Stomach (tissue), 9 donors: ENCODE data around the gene LTBP4. TPM values are rescaled to one million over a fixed set of nuclear protein-coding genes. Genes with fewer than 3 reads are reported as not detected.
A peak's percentile ranks its signal among the peaks of the same experiment; 100 is the strongest.
"Not testable (repeated sequence)": the region's sequence is repeated elsewhere in the genome, so short reads cannot be mapped to it uniquely, and the experiment has no call there.

Source experiments
- DNase-seq, 2 donors: peaks; one replicate each; pipeline versions ENCODE4 v3.0.0 to v3.0.0-alpha.2; 2013 to 2019
- H3K27ac ChIP-seq, 5 donors: fragments of 200-600 bp in 4 of 5; sonication (generic) in 4 of 5; one replicate each; pipeline ENCODE4 v1.5.1; 2013 to 2019; ENCODE audit warnings: mild to moderate bottlenecking in 1 of 5, moderate library complexity in 1 of 5
- H3K27me3 ChIP-seq, 3 donors: fragments of 200-600 bp; sonication (generic); one replicate each; pipeline ENCODE4 v1.5.1; 2017 to 2019; ENCODE audit warnings: mixed run types in 1 of 3
- H3K36me3 ChIP-seq, 4 donors: fragments of 200-600 bp; sonication (generic); 1 replicate in 3 of 4; 2 replicates in 1 of 4; pipeline ENCODE4 v1.5.1; 2016 to 2019
- H3K4me1 ChIP-seq, 4 donors: fragments of 200-600 bp; sonication (generic); one replicate each; pipeline ENCODE4 v1.5.1; 2016 to 2019
- H3K4me3 ChIP-seq, 4 donors: fragments of 200-600 bp; sonication (generic) in 3 of 4; one replicate each; pipeline ENCODE4 v1.5.1; 2016 to 2019; ENCODE audit warnings: mild to moderate bottlenecking in 1 of 4
- H3K9me3 ChIP-seq, 4 donors: fragments of 200-600 bp; sonication (generic); one replicate each; pipeline ENCODE4 v1.5.1; 2016 to 2019
- CTCF ChIP-seq, 7 experiments: fragments of 450-650 bp in 4 of 7; fragments of 200-600 bp in 3 of 7; sonication (generic) in 3 of 7; IDR thresholded peaks; one replicate each; pipeline ENCODE4 v1.5.1; 2016 to 2019; ENCODE audit warnings: antibody characterized with exemption in 7 of 7, control low read depth in 2 of 7, mild to moderate bottlenecking in 1 of 7
- EP300 ChIP-seq: sonication (generic); formaldehyde crosslinking; IDR thresholded peaks from one replicate; pipeline ENCODE4 v1.6.1; 2017; ENCODE audit warnings: antibody characterized with exemption
- POLR2A ChIP-seq, 4 donors: fragments of 450-650 bp; IDR thresholded peaks; one replicate each; pipeline ENCODE4 v1.6.1; 2016; ENCODE audit warnings: antibody characterized with exemption in 4 of 4, control low read depth in 2 of 4, mild to moderate bottlenecking in 1 of 4, moderate library complexity in 1 of 4
- POLR2AphosphoS5 ChIP-seq, 3 donors: sonication (generic); formaldehyde crosslinking; IDR thresholded peaks; one replicate each; pipeline ENCODE4 v1.6.1; 2016; ENCODE audit warnings: antibody characterized with exemption in 3 of 3
- WGBS, 5 donors: extraction: QIAGEN DNeasy Blood & Tissue Kit in 3 of 5; methylation state at CpG; one replicate each; pipeline versions ENCODE4 v1.1.5 to v1.1.7; 2013 to 2018; 5-methylcytosine and 5-hydroxymethylcytosine counted together
- intact Hi-C: fragments of 100-400 bp; cut with DNase I; formaldehyde crosslinking; loops from one replicate; pipeline ENCODE4 v1.15.1; 2023; ENCODE audit warnings: low total_unique reads
- polyA plus RNA-seq, 3 donors: library from polyadenylated mRNA; stranded (reverse); fragments of 200-250 nt; gene quantifications; one replicate each; pipeline ENCODE4 v1.2.3, GENCODE V29; 2013
- total RNA-seq, 5 donors: library from RNA; depleted of rRNA; stranded (reverse); fragments of >200 nt; gene quantifications; one replicate each; pipeline versions ENCODE4 v1.1.0 to v1.2.3, GENCODE V29; 2014 to 2016
- donor health status: healthy with polysubstance abuse.
- donor health status: Bipolar disorder and iron deficiency.
- donor health status: healthy.

The LTBP4 gene
- total and polyA plus RNA-seq, 8 donors, result 66.1 to 1,027 (median 139) TPM

DNA sequence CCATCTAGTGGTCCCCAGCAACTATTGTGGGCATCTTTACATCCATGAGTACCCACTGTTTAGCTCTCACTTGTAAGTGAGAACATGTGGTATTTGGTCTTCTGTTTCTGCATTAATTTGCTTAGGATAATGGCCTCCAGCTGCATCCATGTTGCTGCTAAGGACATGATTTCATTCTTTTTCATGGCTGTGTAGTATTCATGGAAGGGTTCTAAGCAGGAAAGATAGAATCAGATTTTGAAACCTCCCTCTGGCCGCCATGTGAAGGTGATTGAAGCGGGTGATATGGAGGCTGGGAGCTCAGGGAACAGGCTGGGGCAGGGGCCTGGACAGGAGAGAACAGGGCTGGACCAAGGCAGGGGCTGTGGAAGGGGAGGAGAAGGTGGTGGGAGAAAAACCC lies 20.1 kb downstream of the LTBP4 start:
- no peak overlapping the region for H3K4me3 ChIP-seq
- no peak for TF ChIP-seq EP300
- TF ChIP-seq CTCF (IDR thresholded peaks at IDR 0.05), result no peak
- intact Hi-C loops, result no loop called here
- no peaks in the 10 kb centered on the region for H3K27me3 ChIP-seq
- WGBS, 5 donors, result 72 to 96% (median 93%) methylated on average over 2 of the region's 2 CpGs
- no peak for DNase-seq
- H3K9me3 ChIP-seq, result no peaks in the 10 kb centered on the region
- H3K36me3 ChIP-seq, result peaks cover 20 to 74% (median 69%) of the 10 kb centered on the region in 4 donors
- peaks cover 0 to 10% (median 1%) of the 10 kb centered on the region in 4 donors for H3K4me1 ChIP-seq
- H3K27ac ChIP-seq, result no peak overlapping the region

- Histone ChIP-seq H3K36me3 (peaks cover 23 to 83% (median 75%) of the 10 kb centered on the region in 4 donors), H3K27me3 (no peaks in the 10 kb centered on the region), H3K9me3 (no peaks in the 10 kb centered on the region), H3K4me1 (peaks cover 0 to 10% (median 1%) of the 10 kb centered on the region in 4 donors), H3K4me3 (no peak overlapping the region), H3K27ac (no peak overlapping the region)
- 92 to 96% (median 93%) methylated on average over 22 to 24 of the region's 24 CpGs for WGBS, 5 donors
- no peak for DNase-seq
- intact Hi-C loops, result no loop called here
- no peak for TF ChIP-seq POLR2AphosphoS5 (IDR thresholded peaks at IDR 0.05)
- TF ChIP-seq EP300, result no peak
- TF ChIP-seq CTCF (IDR thresholded peaks at IDR 0.05), result no peak
- TF ChIP-seq POLR2A (IDR thresholded peaks at IDR 0.05), result no peak
These were observed 21.0 kb downstream of the LTBP4 start for GRCh38 chr19:40621966-40622772.

DNA sequence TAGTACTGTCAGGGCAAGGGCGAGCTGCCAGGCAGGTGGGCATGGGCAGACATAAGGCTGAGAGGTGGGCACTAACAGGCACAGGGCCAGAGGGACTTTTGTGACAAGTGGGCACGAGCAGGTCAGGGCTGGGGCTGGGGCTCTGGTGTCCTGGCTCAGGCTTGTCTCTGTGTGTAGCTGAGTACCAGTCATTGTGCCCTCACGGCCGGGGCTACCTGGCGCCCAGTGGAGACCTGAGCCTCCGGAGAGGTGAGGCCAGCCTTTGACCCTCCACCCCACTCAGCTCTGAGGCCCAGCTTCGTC lies 21.6 kb downstream of the LTBP4 start:
- no peak overlapping the region for H3K4me3 ChIP-seq
- no peak for DNase-seq
- H3K36me3 ChIP-seq, result peaks cover 23 to 88% (median 81%) of the 10 kb centered on the region in 4 donors
- H3K27me3 ChIP-seq, result no peaks in the 10 kb centered on the region
- 83 to 90% (median 87%) methylated on average over 6 to 7 of the region's 7 CpGs for WGBS, 5 donors
- no peaks in the 10 kb centered on the region for H3K9me3 ChIP-seq
- peaks cover 0 to 10% (median 1%) of the 10 kb centered on the region in 4 donors for H3K4me1 ChIP-seq
- H3K27ac ChIP-seq, result no peak overlapping the region
- intact Hi-C loops, result no loop called here
- TF ChIP-seq CTCF (IDR thresholded peaks at IDR 0.05) (no peak), POLR2A (IDR thresholded peaks at IDR 0.05) (no peak), EP300 (no peak), POLR2AphosphoS5 (IDR thresholded peaks at IDR 0.05) (no peak)

DNA sequence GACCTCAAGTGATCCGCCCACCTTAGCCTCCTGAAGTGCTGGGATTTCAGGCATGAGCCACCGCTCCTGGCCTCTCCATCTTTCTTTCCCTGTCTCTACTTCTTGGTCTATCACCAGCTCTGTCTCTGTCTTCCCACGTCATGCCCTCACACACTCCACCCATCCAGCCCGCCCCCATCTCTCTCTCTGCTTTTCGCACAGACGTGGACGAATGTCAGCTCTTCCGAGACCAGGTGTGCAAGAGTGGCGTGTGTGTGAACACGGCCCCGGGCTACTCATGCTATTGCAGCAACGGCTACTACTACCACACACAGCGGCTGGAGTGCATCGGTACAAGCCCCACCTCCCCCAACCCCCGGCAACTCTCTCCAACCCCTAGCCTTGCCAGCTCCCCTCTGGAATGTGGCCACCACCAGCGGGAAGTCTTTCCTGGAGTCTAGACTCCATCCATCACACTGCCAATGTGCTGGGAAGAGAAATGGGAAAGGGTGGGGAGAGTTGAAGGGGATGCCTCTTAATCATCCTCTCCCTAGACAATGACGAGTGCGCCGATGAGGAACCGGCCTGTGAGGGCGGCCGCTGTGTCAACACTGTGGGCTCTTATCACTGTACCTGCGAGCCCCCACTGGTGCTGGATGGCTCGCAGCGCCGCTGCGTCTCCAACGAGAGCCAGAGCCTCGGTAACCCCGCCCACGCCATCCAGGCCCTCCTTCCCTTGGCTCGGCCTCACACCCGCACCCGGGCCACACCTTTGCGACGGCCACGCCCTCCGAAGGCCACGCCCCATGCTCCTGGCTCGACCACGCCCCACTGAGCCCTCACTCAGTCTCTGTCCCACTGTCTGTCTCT lies 22.5 kb downstream of the LTBP4 start:
- H3K36me3 ChIP-seq, result peaks cover 23 to 92% (median 84%) of the 10 kb centered on the region in 4 donors
- H3K27ac ChIP-seq, result no peak overlapping the region
- TF ChIP-seq POLR2AphosphoS5 (IDR thresholded peaks at IDR 0.05) (no peak), EP300 (no peak), CTCF (IDR thresholded peaks at IDR 0.05) (no peak), POLR2A (IDR thresholded peaks at IDR 0.05) (no peak)
- peak in 1 of 2 donors; percentile 85 for DNase-seq
- 48 to 55% (median 50%) methylated on average over 35 to 41 of the region's 41 CpGs for WGBS, 5 donors
- H3K4me1 ChIP-seq, result peaks cover 0 to 10% (median 1%) of the 10 kb centered on the region in 4 donors
- no peak overlapping the region for H3K4me3 ChIP-seq
- no peaks in the 10 kb centered on the region for H3K9me3 ChIP-seq
- intact Hi-C loops, result no loop called here
- no peaks in the 10 kb centered on the region for H3K27me3 ChIP-seq

DNA sequence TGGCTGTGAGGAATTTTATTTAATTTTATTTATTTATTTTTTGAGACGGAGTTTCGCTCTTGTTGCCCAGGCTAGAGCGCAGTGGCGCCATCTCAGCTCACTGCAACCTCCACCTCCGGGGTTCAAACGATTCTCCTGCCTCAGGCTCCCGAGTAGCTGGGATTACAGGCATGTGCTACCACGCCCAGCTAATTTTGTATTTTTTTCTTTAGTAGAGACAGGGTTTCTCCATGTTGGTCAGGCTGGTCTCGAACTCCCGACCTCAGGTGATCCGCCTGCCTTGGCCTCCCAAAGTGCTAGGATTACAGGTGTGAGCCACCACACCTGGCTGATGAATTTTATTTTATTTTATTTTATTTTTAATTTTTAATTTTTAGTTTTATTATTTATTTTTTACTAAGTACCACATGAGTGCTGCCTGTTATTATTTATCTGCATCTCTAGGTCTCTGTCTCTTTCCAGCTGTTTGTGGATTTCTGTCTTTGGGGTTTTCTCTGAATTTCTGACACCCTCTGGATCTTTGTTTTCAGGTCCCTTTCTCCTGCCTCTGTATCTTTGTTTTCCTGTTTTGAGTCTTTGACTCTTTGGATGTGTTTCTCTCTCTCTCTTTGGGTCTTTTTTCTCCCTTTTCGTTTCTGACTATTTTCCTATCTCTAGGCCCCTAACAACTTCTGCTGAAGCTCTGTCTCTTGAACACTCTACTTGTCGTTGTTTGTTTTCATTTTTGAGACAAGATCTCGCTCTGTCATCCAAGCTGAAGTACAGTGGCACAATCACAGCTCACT lies 23.4 kb downstream of the LTBP4 start:
- H3K27ac ChIP-seq, intact Hi-C loops: not testable (repeated sequence)
- H3K36me3 ChIP-seq, result peaks cover 20 to 92% (median 86%) of the 10 kb centered on the region in 4 donors

More for the DNA sequence above, 23.4 kb downstream of the LTBP4 start:
- DNase-seq, H3K4me1 ChIP-seq, H3K27me3 ChIP-seq, H3K4me3 ChIP-seq, H3K9me3 ChIP-seq: not testable (repeated sequence)
- 90 to 92% (median 91%) methylated on average over 14 of the region's 14 CpGs for WGBS, 5 donors
